Endothelial cell (in vitro differentiated cells): ENCODE data around the gene DNAJC11. TPM values are rescaled to one million over a fixed set of nuclear protein-coding genes. Genes with fewer than 3 reads are reported as not detected.

Source experiments
- DNase-seq: peaks from one replicate; pipeline ENCODE4 v3.0.0; 2021; ENCODE audit warnings: low spot score
- H3K27ac Mint-ChIP-seq: one replicate; pipeline ENCODE4 v1.8.0; 2021; ENCODE audit warnings: mixed read lengths, inconsistent platforms; ENCODE audit not compliant: unreplicated experiment
- H3K27me3 Mint-ChIP-seq: one replicate; pipeline ENCODE4 v1.8.0; 2021; ENCODE audit warnings: mild to moderate bottlenecking, moderate library complexity, mixed read lengths, inconsistent platforms; ENCODE audit not compliant: unreplicated experiment
- H3K36me3 Mint-ChIP-seq: one replicate; pipeline ENCODE4 v1.8.0; 2021; ENCODE audit warnings: mild to moderate bottlenecking, low read depth, mixed read lengths, inconsistent platforms; ENCODE audit not compliant: unreplicated experiment
- H3K4me1 Mint-ChIP-seq: one replicate; pipeline ENCODE4 v1.8.0; 2021; ENCODE audit warnings: mild to moderate bottlenecking, mixed read lengths, inconsistent platforms; ENCODE audit not compliant: unreplicated experiment
- H3K4me3 Mint-ChIP-seq: one replicate; pipeline ENCODE4 v1.8.0; 2021; ENCODE audit warnings: mild to moderate bottlenecking, mixed read lengths, inconsistent platforms; ENCODE audit not compliant: unreplicated experiment
- H3K9me3 Mint-ChIP-seq: one replicate; pipeline ENCODE4 v1.8.0; 2021; ENCODE audit warnings: mixed read lengths, inconsistent platforms; ENCODE audit not compliant: unreplicated experiment
- total RNA-seq: library from RNA; stranded (reverse); fragmentation: NEBNext Ultra II Directional; extraction: Animal tissue kit (Norgen Biotek cat#: 25700); gene quantifications from one replicate; pipeline ENCODE4 v1.2.1, GENCODE V29; 2021; ENCODE audit not compliant: unreplicated experiment
- TF ChIP-seq, protein P1 (sequence below): fragments of 200-600 bp; sonication (generic); IDR thresholded peaks from one replicate; pipeline ENCODE4 v1.5.0; 2021; ENCODE audit warnings: antibody characterized with exemption; ENCODE audit not compliant: unreplicated experiment

Gene DNAJC11
- total RNA-seq, 1 donor from 2014 or later = 57.0 TPM

DNA sequence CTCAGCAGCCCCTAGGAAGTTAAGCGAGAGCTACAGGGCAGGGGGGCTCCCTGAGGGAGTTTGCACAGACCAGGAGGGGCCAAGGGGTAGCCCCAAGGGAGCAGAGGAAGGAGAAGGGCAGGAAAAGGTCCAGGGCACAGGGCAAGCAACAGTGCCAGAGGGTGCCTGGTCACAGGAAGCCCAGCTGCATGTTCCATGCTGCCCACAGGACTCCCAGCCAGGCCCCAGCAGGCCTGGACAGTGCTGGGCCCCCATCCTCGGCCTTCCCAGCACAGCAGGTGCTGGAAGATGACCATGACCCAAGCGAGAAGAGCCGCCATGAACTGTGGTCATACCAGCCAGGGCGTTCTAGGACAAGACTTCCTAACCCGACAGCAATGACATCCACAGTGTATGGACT lies 110.0 kb downstream of the DNAJC11 start:
- no peaks in the 10 kb centered on the region for H3K9me3 Mint-ChIP-seq
- no peak overlapping the region for H3K27ac Mint-ChIP-seq
- H3K36me3 Mint-ChIP-seq = peaks cover 6% of the 10 kb centered on the region
- TF ChIP-seq, protein P1, sequence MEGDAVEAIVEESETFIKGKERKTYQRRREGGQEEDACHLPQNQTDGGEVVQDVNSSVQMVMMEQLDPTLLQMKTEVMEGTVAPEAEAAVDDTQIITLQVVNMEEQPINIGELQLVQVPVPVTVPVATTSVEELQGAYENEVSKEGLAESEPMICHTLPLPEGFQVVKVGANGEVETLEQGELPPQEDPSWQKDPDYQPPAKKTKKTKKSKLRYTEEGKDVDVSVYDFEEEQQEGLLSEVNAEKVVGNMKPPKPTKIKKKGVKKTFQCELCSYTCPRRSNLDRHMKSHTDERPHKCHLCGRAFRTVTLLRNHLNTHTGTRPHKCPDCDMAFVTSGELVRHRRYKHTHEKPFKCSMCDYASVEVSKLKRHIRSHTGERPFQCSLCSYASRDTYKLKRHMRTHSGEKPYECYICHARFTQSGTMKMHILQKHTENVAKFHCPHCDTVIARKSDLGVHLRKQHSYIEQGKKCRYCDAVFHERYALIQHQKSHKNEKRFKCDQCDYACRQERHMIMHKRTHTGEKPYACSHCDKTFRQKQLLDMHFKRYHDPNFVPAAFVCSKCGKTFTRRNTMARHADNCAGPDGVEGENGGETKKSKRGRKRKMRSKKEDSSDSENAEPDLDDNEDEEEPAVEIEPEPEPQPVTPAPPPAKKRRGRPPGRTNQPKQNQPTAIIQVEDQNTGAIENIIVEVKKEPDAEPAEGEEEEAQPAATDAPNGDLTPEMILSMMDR = no peak
- no peak overlapping the region for H3K4me3 Mint-ChIP-seq
- H3K4me1 Mint-ChIP-seq = no peaks in the 10 kb centered on the region
- DNase-seq = no peak
- H3K27me3 Mint-ChIP-seq = peaks cover 8% of the 10 kb centered on the region

DNA sequence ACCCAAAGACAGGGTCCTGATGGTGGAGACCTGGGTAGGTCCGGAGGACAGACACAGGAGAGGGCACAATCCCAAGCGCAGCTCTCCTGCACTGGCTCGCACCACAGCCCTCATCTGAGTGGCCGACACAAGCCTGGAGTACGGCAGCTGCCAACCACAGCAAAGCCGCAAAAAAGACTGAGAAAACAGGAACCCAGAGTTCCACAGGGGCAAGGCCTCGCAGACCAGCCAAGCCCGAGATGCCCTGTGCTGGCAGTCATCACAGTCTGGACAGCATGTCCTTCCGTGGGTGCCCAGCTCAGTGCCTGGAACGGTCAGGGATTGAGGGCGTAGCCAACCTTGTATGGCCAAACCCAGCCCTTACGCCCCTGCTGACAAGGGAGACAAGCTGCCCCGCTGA lies 110.4 kb downstream of the DNAJC11 start:
- no peaks in the 10 kb centered on the region for H3K4me1 Mint-ChIP-seq
- no peak overlapping the region for H3K27ac Mint-ChIP-seq
- H3K4me3 Mint-ChIP-seq = no peak overlapping the region
- peaks cover 8% of the 10 kb centered on the region for H3K27me3 Mint-ChIP-seq
- TF ChIP-seq, protein P1 = no peak
- H3K36me3 Mint-ChIP-seq = peaks cover 3% of the 10 kb centered on the region
- no peak for DNase-seq
- no peaks in the 10 kb centered on the region for H3K9me3 Mint-ChIP-seq

DNA sequence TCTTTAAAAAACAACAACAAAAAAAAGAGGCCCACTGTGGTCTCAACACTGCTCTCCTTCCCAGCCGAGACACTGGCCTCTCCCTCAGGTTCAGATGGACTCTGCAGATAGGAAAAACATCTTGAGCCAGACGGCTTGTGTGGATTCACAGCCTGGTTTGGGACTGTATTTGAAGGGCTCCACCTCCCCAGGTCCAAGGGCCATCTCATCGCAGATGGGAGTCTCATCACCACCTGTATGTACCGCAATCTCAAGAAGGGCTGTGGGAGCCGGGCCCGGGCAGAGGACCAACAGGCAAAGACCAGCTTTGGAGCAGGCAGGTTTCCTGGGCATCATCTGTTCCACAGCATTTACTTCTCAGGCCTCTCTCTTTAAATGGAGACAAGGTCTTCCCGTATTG lies 111.6 kb downstream of the DNAJC11 start:
- Mint-ChIP-seq H3K27me3 (peaks cover 8% of the 10 kb centered on the region), H3K4me3 (no peak overlapping the region), H3K36me3 (peaks cover under 1% of the 10 kb centered on the region), H3K4me1 (no peaks in the 10 kb centered on the region), H3K27ac (no peak overlapping the region), H3K9me3 (no peaks in the 10 kb centered on the region)
- TF ChIP-seq, protein P1 = no peak
- DNase-seq = no peak

DNA sequence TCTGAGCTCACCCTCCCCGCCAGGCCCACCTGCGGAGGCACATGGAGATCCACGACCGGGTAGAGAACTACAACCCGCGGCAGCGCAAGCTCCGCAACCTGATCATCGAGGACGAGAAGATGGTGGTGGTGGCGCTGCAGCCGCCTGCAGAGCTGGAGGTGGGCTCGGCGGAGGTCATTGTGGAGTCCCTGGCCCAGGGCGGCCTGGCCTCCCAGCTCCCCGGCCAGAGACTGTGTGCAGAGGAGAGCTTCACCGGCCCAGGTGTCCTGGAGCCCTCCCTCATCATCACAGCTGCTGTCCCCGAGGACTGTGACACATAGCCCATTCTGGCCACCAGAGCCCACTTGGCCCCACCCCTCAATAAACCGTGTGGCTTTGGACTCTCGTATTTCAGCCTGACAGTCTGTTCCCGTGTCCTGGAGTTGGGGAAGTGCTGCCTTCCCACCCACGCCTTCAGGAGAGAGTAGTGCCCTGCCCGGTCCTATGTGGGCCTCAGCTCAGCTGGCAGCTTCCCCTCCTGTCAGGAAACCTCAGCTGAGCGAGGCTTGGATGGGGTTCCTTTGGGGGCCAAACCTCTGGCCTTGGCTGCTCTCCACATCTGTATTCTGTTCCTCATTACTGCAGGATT lies 112.6 kb downstream of the DNAJC11 start:
- Mint-ChIP-seq H3K36me3 (peaks cover 7% of the 10 kb centered on the region), H3K4me1 (peaks cover 5% of the 10 kb centered on the region), H3K4me3 (no peak overlapping the region), H3K9me3 (no peaks in the 10 kb centered on the region), H3K27ac (no peak overlapping the region), H3K27me3 (peaks cover 8% of the 10 kb centered on the region)
- DNase-seq = no peak
- TF ChIP-seq, protein P1 = no peak

DNA sequence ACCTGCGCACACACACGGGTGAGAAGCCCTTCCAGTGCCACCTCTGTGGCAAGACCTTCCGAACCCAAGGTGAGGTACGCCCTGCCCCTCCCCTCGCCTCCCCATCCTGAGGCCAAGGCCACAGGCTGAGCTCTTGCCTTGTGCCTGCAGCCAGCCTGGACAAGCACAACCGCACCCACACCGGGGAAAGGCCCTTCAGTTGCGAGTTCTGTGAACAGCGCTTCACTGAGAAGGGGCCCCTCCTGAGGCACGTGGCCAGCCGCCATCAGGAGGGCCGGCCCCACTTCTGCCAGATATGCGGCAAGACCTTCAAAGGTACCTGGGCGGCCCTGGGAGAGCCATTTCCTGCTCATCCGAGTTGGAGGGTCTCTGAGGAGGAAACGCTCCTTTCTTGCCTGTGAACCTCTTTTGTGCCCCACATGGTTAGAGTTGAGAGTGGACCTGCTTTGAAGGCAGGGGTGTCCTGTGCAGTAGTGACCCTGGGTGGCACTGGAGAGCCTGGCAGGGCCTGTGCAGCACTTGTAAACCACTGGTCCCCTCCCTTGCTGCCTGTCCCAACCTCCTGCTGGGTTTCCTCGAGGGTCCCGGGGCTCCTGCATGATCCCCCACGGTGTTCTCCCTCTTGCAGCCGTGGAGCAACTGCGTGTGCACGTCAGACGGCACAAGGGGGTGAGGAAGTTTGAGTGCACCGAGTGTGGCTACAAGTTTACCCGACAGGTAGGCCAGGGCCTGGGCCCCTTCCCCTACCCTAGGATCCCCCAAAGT lies 113.3 kb downstream of the DNAJC11 start:
- Mint-ChIP-seq H3K27ac (no peak overlapping the region), H3K4me1 (peaks cover 5% of the 10 kb centered on the region), H3K4me3 (no peak overlapping the region), H3K36me3 (peaks cover 7% of the 10 kb centered on the region), H3K9me3 (no peaks in the 10 kb centered on the region), H3K27me3 (peaks cover 8% of the 10 kb centered on the region)
- DNase-seq = no peak
- TF ChIP-seq, protein P1 = no peak
